HepG2 (cell line): ENCODE measurements around the gene BCKDHA. TPM values are rescaled to one million over a fixed set of nuclear protein-coding genes. Genes with fewer than 3 reads are reported as not detected.

Experiments
- ATAC-seq: fragments of 200-7000 bp; cut with Tn5 transposase; 3 replicates; pipeline ENCODE4 v1.9.1; 2020; ENCODE audit warnings: mild to moderate bottlenecking, moderate library complexity
- BruUV-seq: library from RNA; stranded (reverse); fragments of 400-500 nt; replicated peaks from 2 replicates; lab custom pipeline; 2021; lab: Mats Ljungman, UMichigan
- CTCF ChIA-PET: fragments of 300-600 bp; formaldehyde crosslinking; extraction: SDS; loops from one replicate; lab custom pipeline; 2021; ENCODE audit warnings: low total read pairs, inconsistent platforms, low intra/inter-chr PET ratio; lab: Yijun Ruan, JAX
- POLR2A ChIA-PET: fragments of 350-600 bp; sonication (Branson Sonifier 250); formaldehyde crosslinking; loops from one replicate; lab custom pipeline; 2020; ENCODE audit warnings: antibody characterized with exemption, inconsistent platforms; lab: Yijun Ruan, JAX
- DNase-seq: peaks from one replicate; pipeline ENCODE4 v3.0.0-alpha.2; 2015; ENCODE audit warnings: low spot score
- FAIRE-seq: peaks from 3 replicates; lab custom pipeline; 2011; peaks lifted over from hg19 to GRCh38; lab: Jason Lieb, UNC
- H2AFZ ChIP-seq: one replicate; pipeline ENCODE4 v1.6.1; 2011; ENCODE audit warnings: low read length, inconsistent platforms
- H3K27ac ChIP-seq: fragments of 300-600 bp; 3 replicates; pipeline ENCODE4 v1.8.0; 2011; ENCODE audit warnings: mixed run types, mild to moderate bottlenecking, mixed read lengths, low read length, inconsistent platforms; ENCODE audit not compliant: insufficient read depth; ENCODE audit errors: extremely low read length
- H3K27me3 ChIP-seq, 2 experiments: fragments of 200-600 bp in 1 of 2; 2 replicates in 1 of 2; 3 replicates in 1 of 2; pipeline versions ENCODE4 v1.6.0 to v1.8.0; 2011; ENCODE audit warnings: low read length in 2 of 2, mild to moderate bottlenecking in 2 of 2, moderate library complexity in 2 of 2, inconsistent platforms in 1 of 2; ENCODE audit not compliant: insufficient read depth in 2 of 2, control insufficient read depth in 1 of 2
- H3K36me3 ChIP-seq, 2 experiments: fragments of 200-600 bp in 1 of 2; replicated peaks in 1 of 2; 2 replicates in 1 of 2; 3 replicates in 1 of 2; pipeline versions ENCODE4 v1.5.1 to v1.8.0; 2011; ENCODE audit warnings: low read length in 2 of 2, inconsistent platforms in 1 of 2; ENCODE audit not compliant: insufficient read depth in 2 of 2, control insufficient read depth in 1 of 2
- H3K4me1 ChIP-seq: 2 replicates; pipeline ENCODE4 v1.5.1; 2012; ENCODE audit warnings: low read length, inconsistent platforms; ENCODE audit not compliant: insufficient read depth
- H3K4me2 ChIP-seq: 2 replicates; pipeline ENCODE4 v1.6.0; 2011; ENCODE audit warnings: low read depth, low read length, inconsistent platforms
- H3K4me3 ChIP-seq, 3 experiments: fragments of 200-600 bp in 1 of 3; sonication (generic), shearing (Covaris generic) in 1 of 3; replicated peaks in 1 of 3; 2 replicates each; pipeline ENCODE4 v1.5.1; 2011 to 2016; ENCODE audit warnings: low read length in 3 of 3, inconsistent platforms in 2 of 3, low read depth in 2 of 3, mild to moderate bottlenecking in 2 of 3, control low read depth in 1 of 3, mixed read lengths in 1 of 3; ENCODE audit not compliant: insufficient read depth in 1 of 3
- H3K79me2 ChIP-seq: one replicate; pipeline ENCODE4 v1.6.1; 2011; ENCODE audit warnings: low read length, inconsistent platforms; ENCODE audit not compliant: insufficient read depth
- H3K9ac ChIP-seq: 2 replicates; pipeline ENCODE4 v1.6.0; 2011; ENCODE audit warnings: mild to moderate bottlenecking, low read depth, low read length, inconsistent platforms; ENCODE audit not compliant: insufficient read depth
- H3K9me3 ChIP-seq: 2 replicates; pipeline ENCODE4 v1.5.1; 2012; ENCODE audit warnings: mild to moderate bottlenecking, low read length
- H4K20me1 ChIP-seq: 2 replicates; pipeline ENCODE4 v1.6.0; 2011; ENCODE audit warnings: inconsistent platforms, mild to moderate bottlenecking, low read length, moderate library complexity; ENCODE audit not compliant: insufficient read depth
- BCL3 ChIP-seq: sonication (generic); formaldehyde crosslinking; IDR thresholded peaks from 2 replicates; pipeline ENCODE4 v1.5.1; 2020; ENCODE audit warnings: mild to moderate bottlenecking, missing genetic modification reagents, moderate library complexity
- HNRNPK ChIP-seq: fragments of 200-400 bp; formaldehyde crosslinking; IDR thresholded peaks from 2 replicates; pipeline ENCODE4 v1.6.1; 2018; ENCODE audit warnings: low read length, low read depth, moderate library complexity, mild to moderate bottlenecking; ENCODE audit not compliant: poor library complexity, severe bottlenecking
- PTBP1 ChIP-seq: fragments of 200-400 bp; formaldehyde crosslinking; IDR thresholded peaks from 2 replicates; pipeline ENCODE4 v1.6.1; 2018; ENCODE audit warnings: low read length, low read depth; ENCODE audit not compliant: poor library complexity, severe bottlenecking
- SKIL ChIP-seq: sonication (generic); formaldehyde crosslinking; IDR thresholded peaks from 2 replicates; pipeline ENCODE4 v1.8.0; 2022; ENCODE audit warnings: missing genetic modification reagents, mild to moderate bottlenecking, moderate library complexity, borderline replicate concordance
- SMAD9 ChIP-seq: sonication (generic); formaldehyde crosslinking; IDR thresholded peaks from 2 replicates; pipeline ENCODE4 v1.5.1; 2020; ENCODE audit warnings: mild to moderate bottlenecking, missing genetic modification reagents
- U2AF2 ChIP-seq: fragments of 200-400 bp; formaldehyde crosslinking; IDR thresholded peaks from 2 replicates; pipeline ENCODE4 v1.6.1; 2017; ENCODE audit warnings: low read depth, mild to moderate bottlenecking, low read length
- ZBTB44 ChIP-seq: sonication (generic); formaldehyde crosslinking; IDR thresholded peaks from 2 replicates; pipeline ENCODE4 v1.4.0; 2020; ENCODE audit warnings: missing genetic modification reagents
- ZNF207 ChIP-seq: fragments of 450-650 bp; IDR thresholded peaks from 2 replicates; pipeline ENCODE4 v1.6.1; 2016; ENCODE audit warnings: antibody characterized with exemption, borderline replicate concordance
- ZNF318 ChIP-seq: sonication (generic); formaldehyde crosslinking; IDR thresholded peaks from 2 replicates; pipeline ENCODE4 v1.4.0; 2020; ENCODE audit warnings: mild to moderate bottlenecking, missing genetic modification reagents
- ZNF460 ChIP-seq: sonication (generic); formaldehyde crosslinking; IDR thresholded peaks from 2 replicates; pipeline ENCODE4 v1.5.1; 2020; ENCODE audit warnings: missing genetic modification reagents, mild to moderate bottlenecking, borderline replicate concordance
- ZNF674 ChIP-seq: sonication (generic); formaldehyde crosslinking; IDR thresholded peaks from 2 replicates; pipeline ENCODE4 v1.5.0; 2020; ENCODE audit warnings: low read depth, mild to moderate bottlenecking, missing genetic modification reagents
- WGBS: methylation state at CpG from one replicate; pipeline ENCODE4 v1.1.6; 2017; ENCODE audit warnings: low lambda C conversion rate; 5-methylcytosine and 5-hydroxymethylcytosine counted together
- in situ Hi-C: cut with HindIII; loops from 2 replicates; pipeline ENCODE4 v1.10.0; 2017; ENCODE audit warnings: low pct_unique_long_range_greater_than_20kb; ENCODE audit not compliant: extremely low pct_ligation_motif_present
- intact Hi-C: fragments of 100-400 bp; cut with micrococcal nuclease; formaldehyde crosslinking; loops from one replicate; pipeline ENCODE4 v1.10.0; 2022; ENCODE audit not compliant: unreplicated experiment
- polyA plus RNA-seq, 8 experiments: library from polyadenylated mRNA; depleted of rRNA in 3 of 8; stranded (reverse) in 7 of 8; unstranded in 1 of 8; fragments of >200 nt; fragmentation: Illumina TruSeq in 4 of 8; extraction: Trizol in 4 of 8; gene quantifications; 2 replicates each; pipeline versions ENCODE4 v1.2.1 to v1.2.3, GENCODE V29; 2011 to 2016; ENCODE audit warnings: low read depth in 4 of 8, missing spikeins in 1 of 8, mixed read lengths in 1 of 8; ENCODE audit not compliant: insufficient read depth in 1 of 8
- total RNA-seq, 5 experiments: library from RNA; depleted of rRNA; stranded (reverse); fragments of >200 nt; fragmentation: Illumina TruSeq; extraction: Trizol; gene quantifications; 2 replicates each; pipeline ENCODE4 v1.2.3, GENCODE V29; 2016; ENCODE audit warnings: low read depth in 1 of 5

Gene BCKDHA
- total and polyA plus RNA-seq, 2 of the 13 experiments (the other 11 are each of a cell fraction or from before 2014, with no cell fraction given), result 11.8 to 31.5 TPM

- Histone ChIP-seq H3K36me3 (peaks cover 20 to 29% of the 10 kb centered on the region in 2 experiments; a peak in 4 of 5 replicates), H3K27me3 (no peaks in the 10 kb centered on the region), H3K27ac (no peak overlapping the region), H3K4me3 (no peak overlapping the region), H3K4me2 (no peak overlapping the region), H3K79me2 (peaks cover 13% of the 10 kb centered on the region), H3K9ac (no peak overlapping the region), H3K4me1 (peaks cover 30% of the 10 kb centered on the region), H2AFZ (no peak overlapping the region), H4K20me1 (no peaks in the 10 kb centered on the region), H3K9me3 (no peaks in the 10 kb centered on the region)
- ChIA-PET CTCF (no interaction called here), POLR2A (no interaction called here)
- no TSS peak for BruUV-seq
- FAIRE-seq, result no peak
- WGBS, result 86% methylated on average over 11 of the region's 11 CpGs
- ATAC-seq, result no peak
- DNase-seq, result no peak
- intact Hi-C loops, result no loop called here
- in situ Hi-C loops, result no loop called here
- TF ChIP-seq PTBP1 (no peak), ZBTB44 (CRISPR knock-in tag) (no peak), ZNF318 (CRISPR knock-in tag) (no peak), ZNF674 (CRISPR knock-in tag) (no peak), ZNF460 (CRISPR knock-in tag) (no peak), SMAD9 (CRISPR knock-in tag) (no peak), BCL3 (CRISPR knock-in tag) (no peak), U2AF2 (no peak), HNRNPK (no peak), SKIL (CRISPR knock-in tag) (no peak), ZNF207 (no peak)
These were observed 6.0 kb upstream of the BCKDHA start for GRCh38 chr19:41391618-41392017.
